H9 (cell line): ENCODE data around the gene CCNY. TPM values are rescaled to one million over a fixed set of nuclear protein-coding genes. Genes with fewer than 3 reads are reported as not detected.

ENCODE experiments used
- DNase-seq: peaks from one replicate; pipeline ENCODE4 v3.0.0-alpha.2; 2017
- H2AFZ ChIP-seq: one replicate; pipeline ENCODE4 v1.6.1; 2013; ENCODE audit warnings: mild to moderate bottlenecking, low read length, control low read depth, moderate library complexity
- H2AK5ac ChIP-seq: 2 replicates; pipeline ENCODE4 v1.6.1; 2013; ENCODE audit warnings: low read length, control low read depth, mixed read lengths; ENCODE audit not compliant: insufficient read length
- H2BK120ac ChIP-seq: one replicate; pipeline ENCODE4 v1.6.1; 2013; ENCODE audit warnings: low read depth, mild to moderate bottlenecking, low read length, control low read depth, inconsistent platforms; ENCODE audit not compliant: poor library complexity, severe bottlenecking
- H2BK12ac ChIP-seq: 2 replicates; pipeline ENCODE4 v1.6.1; 2013; ENCODE audit warnings: low read length, control low read depth, mixed read lengths, low read depth; ENCODE audit not compliant: insufficient read length
- H2BK15ac ChIP-seq: 2 replicates; pipeline ENCODE4 v1.6.1; 2013; ENCODE audit warnings: low read depth, low read length, control low read depth
- H2BK20ac ChIP-seq: one replicate; pipeline ENCODE4 v1.6.1; 2013; ENCODE audit warnings: low read depth, mild to moderate bottlenecking, low read length, control low read depth, inconsistent platforms; ENCODE audit not compliant: poor library complexity, severe bottlenecking
- H2BK5ac ChIP-seq: 2 replicates; pipeline ENCODE4 v1.6.1; 2013; ENCODE audit warnings: low read length, control low read depth, mixed read lengths; ENCODE audit not compliant: insufficient read length
- H3K14ac ChIP-seq: 2 replicates; pipeline ENCODE4 v1.6.1; 2013; ENCODE audit warnings: low read length, control low read depth; ENCODE audit not compliant: insufficient read depth
- H3K18ac ChIP-seq: 2 replicates; pipeline ENCODE4 v1.6.1; 2013; ENCODE audit warnings: low read depth, mild to moderate bottlenecking, mixed read lengths, low read length, control low read depth; ENCODE audit not compliant: insufficient read length
- H3K23ac ChIP-seq: 2 replicates; pipeline ENCODE4 v1.6.1; 2013; ENCODE audit warnings: low read length, control low read depth, mixed read lengths, low read depth; ENCODE audit not compliant: insufficient read length
- H3K23me2 ChIP-seq: 2 replicates; pipeline ENCODE4 v1.6.1; 2013; ENCODE audit warnings: low read depth, mild to moderate bottlenecking, mixed read lengths, low read length, control low read depth; ENCODE audit not compliant: insufficient read length, poor library complexity, severe bottlenecking
- H3K27ac ChIP-seq: 2 replicates; pipeline ENCODE4 v1.5.1; 2013; ENCODE audit warnings: low read length, control low read depth, mixed read lengths, low read depth; ENCODE audit not compliant: insufficient read length
- H3K27me3 ChIP-seq: 2 replicates; pipeline ENCODE4 v1.6.1; 2013; ENCODE audit warnings: low read length, control low read depth, inconsistent platforms; ENCODE audit not compliant: insufficient read depth
- H3K4ac ChIP-seq: 2 replicates; pipeline ENCODE4 v1.6.1; 2013; ENCODE audit warnings: low read depth, mild to moderate bottlenecking, control low read depth, inconsistent platforms, low read length, moderate library complexity
- H3K4me1 ChIP-seq: 2 replicates; pipeline ENCODE4 v1.6.1; 2013; ENCODE audit warnings: low read length, control low read depth, inconsistent platforms; ENCODE audit not compliant: insufficient read depth
- H3K4me2 ChIP-seq: 2 replicates; pipeline ENCODE4 v1.6.1; 2013; ENCODE audit warnings: low read length, control low read depth, mixed read lengths; ENCODE audit not compliant: insufficient read length, insufficient read depth
- H3K56ac ChIP-seq: 2 replicates; pipeline ENCODE4 v1.6.1; 2013; ENCODE audit warnings: low read depth, mild to moderate bottlenecking, mixed read lengths, low read length, control low read depth; ENCODE audit not compliant: insufficient read length
- H3K79me1 ChIP-seq: 2 replicates; pipeline ENCODE4 v1.6.1; 2013; ENCODE audit warnings: low read depth, mild to moderate bottlenecking, moderate library complexity, low read length, control low read depth, inconsistent platforms; ENCODE audit not compliant: insufficient read depth, poor library complexity, severe bottlenecking
- H3K79me2 ChIP-seq: 2 replicates; pipeline ENCODE4 v1.6.1; 2013; ENCODE audit warnings: low read length, control low read depth, inconsistent platforms; ENCODE audit not compliant: insufficient read depth
- H3K9ac ChIP-seq: 2 replicates; pipeline ENCODE4 v1.6.1; 2013; ENCODE audit warnings: low read length, control low read depth, mixed read lengths; ENCODE audit not compliant: insufficient read length; ENCODE audit errors: extremely low read depth
- H3K9me3 ChIP-seq: one replicate; pipeline ENCODE4 v1.6.1; 2013; ENCODE audit warnings: low read depth, low read length, inconsistent platforms; ENCODE audit not compliant: control insufficient read depth
- H3T11ph ChIP-seq: one replicate; pipeline ENCODE4 v1.6.1; 2013; ENCODE audit warnings: mild to moderate bottlenecking, low read length, control low read depth, inconsistent platforms
- H4K20me1 ChIP-seq: one replicate; pipeline ENCODE4 v1.6.1; 2013; ENCODE audit not compliant: control insufficient read depth, insufficient read length, insufficient read depth
- H4K5ac ChIP-seq: 2 replicates; pipeline ENCODE4 v1.6.1; 2013; ENCODE audit warnings: low read depth, mild to moderate bottlenecking, mixed read lengths, low read length, control low read depth; ENCODE audit not compliant: insufficient read length
- H4K8ac ChIP-seq: replicated peaks from 2 replicates; pipeline ENCODE4 v1.6.1; 2013; ENCODE audit warnings: low read length, control low read depth, mixed read lengths, low read depth; ENCODE audit not compliant: insufficient read length
- H4K91ac ChIP-seq: 2 replicates; pipeline ENCODE4 v1.6.1; 2013; ENCODE audit warnings: low read depth, mild to moderate bottlenecking, moderate library complexity, mixed read lengths, low read length, control low read depth; ENCODE audit not compliant: insufficient read length
- H3K27ac Mint-ChIP-seq, 3 experiments: 2 replicates in 2 of 3; 3 replicates in 1 of 3; pipeline ENCODE4 v1.8.0; 2020 to 2021; ENCODE audit warnings: mixed read lengths in 3 of 3, mild to moderate bottlenecking in 1 of 3, moderate library complexity in 1 of 3
- H3K27me3 Mint-ChIP-seq: 2 replicates; pipeline ENCODE4 v1.8.0; 2021; ENCODE audit warnings: low read depth, mild to moderate bottlenecking, moderate library complexity, mixed read lengths
- H3K36me3 Mint-ChIP-seq, 3 experiments: 2 replicates in 2 of 3; 3 replicates in 1 of 3; pipeline ENCODE4 v1.8.0; 2020 to 2021; ENCODE audit warnings: low read depth in 3 of 3, mixed read lengths in 3 of 3; ENCODE audit not compliant: insufficient read depth in 1 of 3
- H3K4me1 Mint-ChIP-seq, 2 experiments: 2 replicates each; pipeline ENCODE4 v1.8.0; 2020; ENCODE audit warnings: mixed read lengths in 2 of 2
- H3K4me3 Mint-ChIP-seq, 2 experiments: 2 replicates in 1 of 2; 3 replicates in 1 of 2; pipeline ENCODE4 v1.8.0; 2020 to 2021; ENCODE audit warnings: mild to moderate bottlenecking in 2 of 2, mixed read lengths in 2 of 2, moderate library complexity in 1 of 2
- H3K9me3 Mint-ChIP-seq, 2 experiments: 2 replicates in 1 of 2; 3 replicates in 1 of 2; pipeline ENCODE4 v1.8.0; 2020; ENCODE audit warnings: mild to moderate bottlenecking in 2 of 2, mixed read lengths in 2 of 2, moderate library complexity in 1 of 2
- CTCF ChIP-seq: fragments of 200-600 bp; sonication (generic); conservative IDR thresholded peaks from 3 replicates; pipeline ENCODE4 v1.8.0; 2021; ENCODE audit warnings: antibody characterized with exemption, mild to moderate bottlenecking
- WGBS: extraction: QIAGEN DNeasy Blood & Tissue Kit; methylation state at CpG from one replicate; pipeline ENCODE4 v1.1.7; 2013; ENCODE audit warnings: missing lambda C conversion rate, low lambda C conversion rate, mixed read lengths; ENCODE audit not compliant: insufficient read length; ENCODE audit errors: extremely low coverage; 5-methylcytosine and 5-hydroxymethylcytosine counted together
- total RNA-seq: library from RNA; stranded (reverse); gene quantifications from 2 replicates; pipeline ENCODE4 v1.2.1, GENCODE V29; 2021

CCNY gene
- total RNA-seq, 1 experiment from 2014 or later = 62.1 TPM

GRCh38 chr10:35546824-35547225, 210.5 kb downstream of the CCNY start:
- H3T11ph ChIP-seq = no peak overlapping the region
- no peaks in the 10 kb centered on the region for H3K27me3 ChIP-seq
- H3K79me1 ChIP-seq = no peaks in the 10 kb centered on the region
- Mint-ChIP-seq H3K4me3 (no peak overlapping the region), H3K27me3 (no peaks in the 10 kb centered on the region), H3K9me3 (no peaks in the 10 kb centered on the region; a peak in 1 of 5 replicates), H3K27ac (peak overlapping the region in 1 of 3 experiments; percentile 10; a peak in 2 of 7 replicates), H3K36me3 (peaks cover 4 to 10% (median 6%) of the 10 kb centered on the region in 3 experiments; a peak in 6 of 7 replicates), H3K4me1 (peaks cover 2 to 3% of the 10 kb centered on the region in 2 experiments; a peak in 3 of 4 replicates)
- no peak overlapping the region for H2BK120ac ChIP-seq
- no peak overlapping the region for H2BK15ac ChIP-seq
- H3K23ac ChIP-seq = no peak overlapping the region
- no peak overlapping the region for H3K18ac ChIP-seq
- H2BK20ac ChIP-seq = no peak overlapping the region
- no peak overlapping the region for H4K91ac ChIP-seq
- H2AK5ac ChIP-seq = no peak overlapping the region
- no peak overlapping the region for H3K4me2 ChIP-seq
- no peak overlapping the region for H3K14ac ChIP-seq
- no peak overlapping the region for H4K5ac ChIP-seq
- H3K27ac ChIP-seq = no peak overlapping the region
- no peaks in the 10 kb centered on the region for H3K9me3 ChIP-seq
- H2AFZ ChIP-seq = no peak overlapping the region
- H2BK12ac ChIP-seq = no peak overlapping the region
- H4K8ac ChIP-seq = no peak overlapping the region
- no peak overlapping the region for H3K4ac ChIP-seq
- no peaks in the 10 kb centered on the region for H3K23me2 ChIP-seq
- no peak for DNase-seq
- no peak overlapping the region for H3K56ac ChIP-seq
- no peaks in the 10 kb centered on the region for H3K79me2 ChIP-seq
- H4K20me1 ChIP-seq = no peaks in the 10 kb centered on the region
- WGBS = no CpG with 5 or more reads among the region's 4 CpGs
- peak; percentile 27; the same call in 2 of the 3 replicates for TF ChIP-seq CTCF
- H3K9ac ChIP-seq = no peak overlapping the region
- H3K4me1 ChIP-seq = no peaks in the 10 kb centered on the region
- no peak overlapping the region for H2BK5ac ChIP-seq
